H1 (cell line): ENCODE data around the gene BCL2L1. TPM values are rescaled to one million over a fixed set of nuclear protein-coding genes. Genes with fewer than 3 reads are reported as not detected.

Source experiments
- CTCF ChIA-PET: fragments of 300-600 bp; sonication (Branson Sonifier 250); formaldehyde crosslinking; loops from one replicate; lab custom pipeline; 2021; ENCODE audit not compliant: partially characterized antibody; lab: Charles Lee
- POLR2A ChIA-PET: fragments of 300-600 bp; sonication (Branson Sonifier 250); formaldehyde crosslinking; loops from one replicate; lab custom pipeline; 2021; ENCODE audit warnings: inconsistent platforms; ENCODE audit not compliant: partially characterized antibody; lab: Charles Lee
- DNase-seq, 2 experiments: peaks; one replicate each; pipeline versions ENCODE4 v3.0.0 to v3.0.0-alpha.2; 2010 to 2022; ENCODE audit warnings: low spot score in 2 of 2, low read depth in 1 of 2, mixed read lengths in 1 of 2
- FAIRE-seq: peaks from 2 replicates; lab custom pipeline; 2011; peaks lifted over from hg19 to GRCh38; lab: Jason Lieb, UNC
- H2AFZ ChIP-seq: 2 replicates; pipeline ENCODE4 v1.8.1; 2012; ENCODE audit warnings: low read length, inconsistent platforms
- H2AK5ac ChIP-seq: 2 replicates; pipeline ENCODE4 v1.6.1; 2013; ENCODE audit warnings: low read depth, low read length
- H2BK120ac ChIP-seq: replicated peaks from 2 replicates; pipeline ENCODE3; 2013; ENCODE audit warnings: low read depth, low read length, inconsistent platforms
- H2BK12ac ChIP-seq: 2 replicates; pipeline ENCODE4 v1.6.1; 2013; ENCODE audit warnings: low read depth, low read length
- H2BK15ac ChIP-seq: 2 replicates; pipeline ENCODE4 v1.6.1; 2013; ENCODE audit warnings: low read length
- H2BK20ac ChIP-seq: 2 replicates; pipeline ENCODE4 v1.6.1; 2013; ENCODE audit warnings: low read length
- H2BK5ac ChIP-seq: 2 replicates; pipeline ENCODE4 v1.6.1; 2013; ENCODE audit warnings: low read depth, low read length
- H3K14ac ChIP-seq: 2 replicates; pipeline ENCODE4 v1.6.1; 2013; ENCODE audit warnings: inconsistent platforms; ENCODE audit not compliant: insufficient read length
- H3K18ac ChIP-seq: 2 replicates; pipeline ENCODE4 v1.6.1; 2013; ENCODE audit warnings: low read length; ENCODE audit errors: extremely low read depth
- H3K23ac ChIP-seq: 2 replicates; pipeline ENCODE4 v1.6.1; 2013; ENCODE audit warnings: inconsistent platforms; ENCODE audit not compliant: insufficient read length
- H3K23me2 ChIP-seq: 2 replicates; pipeline ENCODE4 v1.6.1; 2013; ENCODE audit warnings: low read depth, low read length
- H3K27ac ChIP-seq: 2 replicates; pipeline ENCODE4 v1.6.1; 2011; ENCODE audit warnings: low read depth, low read length, inconsistent platforms
- H3K27me3 ChIP-seq, 4 experiments: replicated peaks in 1 of 4; 1 replicate in 1 of 4; 2 replicates in 3 of 4; pipeline versions ENCODE4 v1.6.1 to v1.8.1; 2011 to 2013; ENCODE audit warnings: low read length in 3 of 4, mild to moderate bottlenecking in 3 of 4, inconsistent platforms in 2 of 4, mixed read lengths in 2 of 4, moderate library complexity in 1 of 4; ENCODE audit not compliant: control insufficient read depth in 3 of 4, insufficient read depth in 3 of 4; ENCODE audit errors: extremely low read depth in 1 of 4
- H3K36me3 ChIP-seq, 4 experiments: 2 replicates each; pipeline versions ENCODE4 v1.6.1 to v1.8.1; 2011 to 2013; ENCODE audit warnings: mild to moderate bottlenecking in 4 of 4, low read length in 3 of 4, moderate library complexity in 2 of 4, control low read depth in 1 of 4, inconsistent platforms in 1 of 4; ENCODE audit not compliant: insufficient read depth in 4 of 4, control insufficient read depth in 2 of 4
- H3K4ac ChIP-seq: replicated peaks from 2 replicates; pipeline ENCODE3; 2013; ENCODE audit warnings: low read length, low read depth, mixed read lengths, inconsistent platforms; ENCODE audit not compliant: insufficient read length
- H3K4me1 ChIP-seq, 4 experiments: replicated peaks in 1 of 4; 1 replicate in 1 of 4; 2 replicates in 3 of 4; pipeline versions ENCODE4 v1.6.1 to v1.8.1; 2011 to 2013; ENCODE audit warnings: low read length in 3 of 4, inconsistent platforms in 2 of 4, mixed read lengths in 1 of 4; ENCODE audit not compliant: insufficient read depth in 4 of 4, control insufficient read depth in 3 of 4
- H3K4me2 ChIP-seq, 2 experiments: 2 replicates each; pipeline versions ENCODE4 v1.6.1 to v1.8.1; 2011 to 2013; ENCODE audit warnings: low read depth in 2 of 2, low read length in 2 of 2, control low read depth in 1 of 2, inconsistent platforms in 1 of 2, mild to moderate bottlenecking in 1 of 2; ENCODE audit not compliant: insufficient read depth in 1 of 2
- H3K4me3 ChIP-seq, 4 experiments: fragments of 200-600, 300-600 bp in 1 of 4; sonication (generic), shearing (Covaris generic), sonication (Bioruptor Twin) in 1 of 4; 2 replicates each; pipeline versions ENCODE4 v1.5.1 to v1.8.1; 2011 to 2016; ENCODE audit warnings: low read length in 4 of 4, low read depth in 3 of 4, control low read depth in 2 of 4, inconsistent platforms in 2 of 4, mild to moderate bottlenecking in 2 of 4, mixed read lengths in 1 of 4, moderate library complexity in 1 of 4; ENCODE audit not compliant: insufficient read depth in 2 of 4; ENCODE audit errors: extremely low read depth in 1 of 4
- H3K56ac ChIP-seq: replicated peaks from 2 replicates; pipeline ENCODE3; 2013; ENCODE audit warnings: low read depth, mild to moderate bottlenecking, mixed read lengths, low read length, inconsistent platforms; ENCODE audit not compliant: insufficient read length
- H3K79me1 ChIP-seq: 2 replicates; pipeline ENCODE4 v1.6.1; 2013; ENCODE audit warnings: low read depth, low read length, control low read depth
- H3K79me2 ChIP-seq, 2 experiments: 2 replicates each; pipeline versions ENCODE4 v1.6.1 to v1.8.1; 2012 to 2013; ENCODE audit warnings: low read length in 2 of 2, mild to moderate bottlenecking in 2 of 2, inconsistent platforms in 1 of 2; ENCODE audit not compliant: insufficient read depth in 2 of 2, control insufficient read depth in 1 of 2
- H3K9ac ChIP-seq, 4 experiments: replicated peaks in 1 of 4; 1 replicate in 1 of 4; 2 replicates in 3 of 4; pipeline versions ENCODE4 v1.6.1 to v1.8.1; 2011 to 2013; ENCODE audit warnings: low read depth in 3 of 4, low read length in 3 of 4, control low read depth in 2 of 4, mild to moderate bottlenecking in 2 of 4, moderate library complexity in 2 of 4, inconsistent platforms in 1 of 4; ENCODE audit errors: extremely low read depth in 1 of 4
- H3K9me3 ChIP-seq, 2 experiments: 2 replicates each; pipeline versions ENCODE4 v1.6.1 to v1.8.1; 2012 to 2013; ENCODE audit warnings: mild to moderate bottlenecking in 2 of 2, moderate library complexity in 2 of 2, control low read depth in 1 of 2, inconsistent platforms in 1 of 2, low read depth in 1 of 2, low read length in 1 of 2, mixed read lengths in 1 of 2; ENCODE audit not compliant: insufficient read depth in 2 of 2
- H4K20me1 ChIP-seq, 2 experiments: replicated peaks in 1 of 2; 2 replicates each; pipeline versions ENCODE3 to v1.8.1; 2011 to 2013; ENCODE audit warnings: inconsistent platforms in 2 of 2, low read length in 2 of 2, mild to moderate bottlenecking in 1 of 2; ENCODE audit not compliant: insufficient read depth in 2 of 2, control insufficient read depth in 1 of 2
- H4K5ac ChIP-seq: 2 replicates; pipeline ENCODE4 v1.6.1; 2013; ENCODE audit warnings: low read length, low read depth, mixed read lengths, inconsistent platforms; ENCODE audit not compliant: insufficient read length
- H4K8ac ChIP-seq: 2 replicates; pipeline ENCODE4 v1.8.0; 2013; ENCODE audit warnings: mild to moderate bottlenecking, moderate library complexity, low read length, inconsistent platforms; ENCODE audit not compliant: insufficient read depth; ENCODE audit errors: extremely low read depth
- H4K91ac ChIP-seq: replicated peaks from 2 replicates; pipeline ENCODE3; 2013; ENCODE audit warnings: low read length, mixed read lengths, inconsistent platforms; ENCODE audit not compliant: insufficient read length
- SP1 ChIP-seq: IDR thresholded peaks from 2 replicates; pipeline ENCODE4 v1.6.1; 2011; ENCODE audit warnings: low read depth, low read length
- WGBS, 2 experiments: shearing (Covaris generic) in 1 of 2; methylation state at CpG; one replicate each; pipeline versions ENCODE4 v1.1.6 to v1.1.7; 2013 to 2015; ENCODE audit warnings: low lambda C conversion rate in 2 of 2, mixed read lengths in 2 of 2, inconsistent platforms in 1 of 2, low coverage in 1 of 2, missing lambda C conversion rate in 1 of 2; ENCODE audit not compliant: insufficient replicate concordance in 2 of 2, insufficient coverage in 1 of 2, insufficient read length in 1 of 2; ENCODE audit errors: extremely low coverage in 1 of 2, missing lambda C conversion rate in 1 of 2; 5-methylcytosine and 5-hydroxymethylcytosine counted together
- polyA plus RNA-seq, 7 experiments: library from polyadenylated mRNA; depleted of rRNA in 3 of 7; stranded (reverse) in 5 of 7; unstranded in 2 of 7; fragments of >200 nt in 5 of 7; fragments of 200-250 nt in 2 of 7; gene quantifications; 1 replicate in 5 of 7; 2 replicates in 1 of 7; 4 replicates in 1 of 7; pipeline versions ENCODE4 v1.2.1 to v1.2.3, GENCODE V29; 2011 to 2013; ENCODE audit warnings: missing spikeins in 2 of 7, mixed read lengths in 2 of 7
- total RNA-seq: library from RNA; stranded (reverse); fragmentation: NEBNext Ultra II Directional; extraction: Animal tissue kit (Norgen Biotek cat#: 25700); gene quantifications from 2 replicates; pipeline ENCODE4 v1.2.1, GENCODE V29; 2021

Gene BCL2L1
- total and polyA plus RNA-seq, 2 of the 8 experiments (the other 6 are each of a cell fraction or from before 2014, with no cell fraction given), result 64.9 to 66.1 TPM

DNA sequence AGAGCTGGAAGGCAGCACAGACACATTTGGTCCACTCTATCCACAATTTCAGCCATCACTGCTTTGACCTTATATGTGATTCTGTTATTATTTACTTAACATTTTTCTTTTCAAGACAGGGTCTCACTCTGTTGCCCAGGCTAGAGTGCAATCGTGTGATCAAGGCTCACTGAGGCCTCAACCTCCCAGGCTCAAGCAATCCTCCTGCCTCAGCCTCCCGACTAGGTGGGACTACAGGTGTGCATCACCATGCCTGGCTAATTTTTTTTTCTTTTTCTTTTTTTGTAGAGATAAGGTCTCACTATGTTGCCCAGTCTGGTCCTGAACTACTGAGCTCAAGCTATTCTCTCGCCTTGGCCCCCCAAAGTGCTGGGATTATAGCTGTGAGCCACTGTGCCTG, 40.3 kb downstream of the BCL2L1 start:
- Histone ChIP-seq H3K36me3 (peaks cover 0 to 5% (median under 1%) of the 10 kb centered on the region in 4 experiments; a peak in 3 of 8 replicates), H2BK12ac (no peak overlapping the region), H3K9me3 (no peaks in the 10 kb centered on the region), H3K4me1 (peaks cover 3 to 10% (median 7%) of the 10 kb centered on the region in 4 experiments; a peak in 6 of 7 replicates), H3K14ac (no peak overlapping the region), H3K4me2 (no peak overlapping the region), H2BK120ac (no peak overlapping the region), H3K18ac (no peak overlapping the region), H2BK20ac (no peak overlapping the region), H4K8ac (no peak overlapping the region), H3K56ac (no peak overlapping the region), H3K23me2 (no peaks in the 10 kb centered on the region), H3K9ac (no peak overlapping the region), H3K23ac (no peak overlapping the region), H2AK5ac (no peak overlapping the region), H3K4me3 (no peak overlapping the region), H3K27ac (no peak overlapping the region), H3K4ac (no peak overlapping the region), H2BK5ac (no peak overlapping the region), H3K79me1 (peaks cover 8% of the 10 kb centered on the region; the same call in 1 of the 2 replicates), H4K20me1 (no peaks in the 10 kb centered on the region), H3K79me2 (peaks cover 0 to 20% of the 10 kb centered on the region in 2 experiments; a peak in 2 of 4 replicates), H4K91ac (no peak overlapping the region), H2BK15ac (no peak overlapping the region), H2AFZ (no peak overlapping the region), H4K5ac (no peak overlapping the region), H3K27me3 (no peaks in the 10 kb centered on the region)
- TF ChIP-seq SP1, result no peak
- DNase-seq (no peak), FAIRE-seq (no peak)
- CTCF ChIA-PET, result interaction anchor here (0.9 to 6.6 kb wide), 4 partner anchors 20 to 48 kb away, joined by 3 to 42 read pairs (median 10); partner anchors contain the start of gene BCL2L1
- POLR2A ChIA-PET, result interaction anchor here (0.9 to 2.2 kb wide), 5 partner anchors 9 to 38 kb away, joined by 3 to 7 read pairs (median 4); no protein-coding TSS in a partner anchor
- WGBS, 2 experiments, result 90% methylated on average over 3 of the region's 3 CpGs; no CpG with 5 or more reads in 1 of the 2 experiments
